OCI-LY3 (cell line): ENCODE measurements around the gene CENPT.

Experiments used
- EZH2phosphoT487 ChIP-seq: fragments of 200-600 bp; shearing (Covaris generic); IDR thresholded peaks from 2 replicates; pipeline ENCODE4 v1.6.1; 2018; ENCODE audit warnings: antibody characterized with exemption, mixed run types, low read depth
- TF ChIP-seq, protein P1 (sequence below): fragments of 200-600, 300-600 bp; sonication (generic); IDR thresholded peaks from 2 replicates; pipeline ENCODE4 v1.5.1; 2014; ENCODE audit warnings: antibody characterized with exemption, low read length, low read depth

GRCh38 chr16:67801883-67802282 is 45.6 kb downstream of the CENPT start:
- TF ChIP-seq, protein P1, sequence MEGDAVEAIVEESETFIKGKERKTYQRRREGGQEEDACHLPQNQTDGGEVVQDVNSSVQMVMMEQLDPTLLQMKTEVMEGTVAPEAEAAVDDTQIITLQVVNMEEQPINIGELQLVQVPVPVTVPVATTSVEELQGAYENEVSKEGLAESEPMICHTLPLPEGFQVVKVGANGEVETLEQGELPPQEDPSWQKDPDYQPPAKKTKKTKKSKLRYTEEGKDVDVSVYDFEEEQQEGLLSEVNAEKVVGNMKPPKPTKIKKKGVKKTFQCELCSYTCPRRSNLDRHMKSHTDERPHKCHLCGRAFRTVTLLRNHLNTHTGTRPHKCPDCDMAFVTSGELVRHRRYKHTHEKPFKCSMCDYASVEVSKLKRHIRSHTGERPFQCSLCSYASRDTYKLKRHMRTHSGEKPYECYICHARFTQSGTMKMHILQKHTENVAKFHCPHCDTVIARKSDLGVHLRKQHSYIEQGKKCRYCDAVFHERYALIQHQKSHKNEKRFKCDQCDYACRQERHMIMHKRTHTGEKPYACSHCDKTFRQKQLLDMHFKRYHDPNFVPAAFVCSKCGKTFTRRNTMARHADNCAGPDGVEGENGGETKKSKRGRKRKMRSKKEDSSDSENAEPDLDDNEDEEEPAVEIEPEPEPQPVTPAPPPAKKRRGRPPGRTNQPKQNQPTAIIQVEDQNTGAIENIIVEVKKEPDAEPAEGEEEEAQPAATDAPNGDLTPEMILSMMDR = no peak
- TF ChIP-seq EZH2phosphoT487 = no peak
